Endothelial cell of hepatic sinusoid (primary cell): ENCODE data around the gene NACAD.

ENCODE experiments used
- in situ Hi-C: cut with HindIII; loops from 2 replicates; pipeline ENCODE4 v1.10.0; 2017; ENCODE audit warnings: low sequenced_read_pairs

The NACAD gene

GRCh38 chr7:45118292-45118691 is 29.5 kb upstream of the NACAD start:
- in situ Hi-C loops, result no loop called here

GRCh38 chr7:45117582-45117981 is 28.8 kb upstream of the NACAD start:
- in situ Hi-C loops, result no loop called here

- in situ Hi-C loops, result no loop called here
These were observed 27.3 kb upstream of the NACAD start for GRCh38 chr7:45116048-45116447.

- in situ Hi-C loops, result loop anchor here (5.0 kb wide), 1 partner anchor 148 kb away; no protein-coding TSS in a partner anchor
These were observed 26.2 kb upstream of the NACAD start for GRCh38 chr7:45114926-45115325.

- in situ Hi-C loops, result loop anchor here (5.0 kb wide), 1 partner anchor 147 kb away; no protein-coding TSS in a partner anchor
These were observed 25.5 kb upstream of the NACAD start for GRCh38 chr7:45114257-45114656.

- in situ Hi-C loops, result loop anchor here (5.0 kb wide), 1 partner anchor 145 kb away; no protein-coding TSS in a partner anchor
These were observed 23.9 kb upstream of the NACAD start for GRCh38 chr7:45112648-45113047.

- in situ Hi-C loops, result loop anchor here (5.0 kb wide), 1 partner anchor 144 kb away; no protein-coding TSS in a partner anchor
These were observed 22.8 kb upstream of the NACAD start, which contains the start of gene TBRG4 for GRCh38 chr7:45111298-45112223. Gene TBRG4, minus strand, starts transcription at chr7:45111697. Its CDS starts 2,460 bp downstream, at chr7:45109237.

- in situ Hi-C loops, result no loop called here
These were observed 20.1 kb upstream of the NACAD start for GRCh38 chr7:45108863-45109262.

GRCh38 chr7:45107356-45107755 is 18.6 kb upstream of the NACAD start:
- in situ Hi-C loops, result no loop called here

GRCh38 chr7:45106820-45107219 is 18.1 kb upstream of the NACAD start:
- in situ Hi-C loops, result no loop called here

GRCh38 chr7:45105588-45106188 is 16.9 kb upstream of the NACAD start:
- in situ Hi-C loops, result no loop called here

- in situ Hi-C loops, result no loop called here
These were observed 16.2 kb upstream of the NACAD start for GRCh38 chr7:45104844-45105587.

GRCh38 chr7:45103958-45104843 is 15.4 kb upstream of the NACAD start:
- in situ Hi-C loops, result no loop called here

GRCh38 chr7:45102785-45103712 is 14.3 kb upstream of the NACAD start:
- in situ Hi-C loops, result no loop called here

- in situ Hi-C loops, result no loop called here
These were observed 13.0 kb upstream of the NACAD start for GRCh38 chr7:45101748-45102147.

GRCh38 chr7:45100761-45101480 is 12.2 kb upstream of the NACAD start:
- in situ Hi-C loops, result no loop called here

- in situ Hi-C loops, result loop anchor here (10.0 kb wide), 1 partner anchor 75 kb away; no protein-coding TSS in a partner anchor
These were observed 11.4 kb upstream of the NACAD start for GRCh38 chr7:45099891-45100760.
